ENCODE data around the gene TMEM121.

- no peak for TF ChIP-seq CTCF (IDR thresholded peaks at IDR 0.05)
- TF ChIP-seq POLR2A (IDR thresholded peaks at IDR 0.05): no peak
These were observed 42.9 kb upstream of the TMEM121 start for GRCh38 chr14:105483300-105484068.

Measured in heart left ventricle (tissue), 13 donors.